GM12864 (cell line): Measurements from ENCODE around the gene FIGN.

Experiments
- DNase-seq: peaks from one replicate; pipeline ENCODE4 v3.0.0-alpha.2; 2011; ENCODE audit warnings: low read depth
- H3K4me3 ChIP-seq: 2 replicates; pipeline ENCODE4 v1.5.1; 2011; ENCODE audit warnings: mild to moderate bottlenecking, low read depth, low read length, control low read depth
- CTCF ChIP-seq: IDR thresholded peaks from 2 replicates; pipeline ENCODE4 v1.5.1; 2011; ENCODE audit warnings: low read depth, mild to moderate bottlenecking, moderate library complexity, low read length, control low read depth, inconsistent platforms; ENCODE audit errors: missing control alignments

Gene FIGN

GRCh38 chr2:163633291-163633690 is 102.5 kb downstream of the FIGN start:
- no peak for DNase-seq
- TF ChIP-seq CTCF: no peak
- H3K4me3 ChIP-seq: no peak overlapping the region

- H3K4me3 ChIP-seq: no peak overlapping the region
- no peak for TF ChIP-seq CTCF
- DNase-seq: no peak
These were observed 105.0 kb downstream of the FIGN start for GRCh38 chr2:163630836-163631235.

GRCh38 chr2:163626639-163627109 is 109.1 kb downstream of the FIGN start:
- TF ChIP-seq CTCF: no peak
- DNase-seq: no peak
- H3K4me3 ChIP-seq: no peak overlapping the region

- no peak for TF ChIP-seq CTCF
- DNase-seq: no peak
- no peak overlapping the region for H3K4me3 ChIP-seq
These were observed 109.6 kb downstream of the FIGN start for GRCh38 chr2:163626208-163626607.

GRCh38 chr2:163625632-163626031 is 110.2 kb downstream of the FIGN start:
- no peak for TF ChIP-seq CTCF
- no peak overlapping the region for H3K4me3 ChIP-seq
- DNase-seq: no peak

- H3K4me3 ChIP-seq: no peak overlapping the region
- no peak for DNase-seq
- no peak for TF ChIP-seq CTCF
These were observed 114.3 kb downstream of the FIGN start for GRCh38 chr2:163621445-163622004.

- TF ChIP-seq CTCF: no peak
- no peak for DNase-seq
- no peak overlapping the region for H3K4me3 ChIP-seq
These were observed 118.3 kb downstream of the FIGN start for GRCh38 chr2:163617517-163617916.
